HepG2 (cell line): ENCODE data around the gene GADL1. TPM values are rescaled to one million over a fixed set of nuclear protein-coding genes. Genes with fewer than 3 reads are reported as not detected.

Source experiments
- ATAC-seq: fragments of 200-7000 bp; cut with Tn5 transposase; 3 replicates; pipeline ENCODE4 v1.9.1; 2020; ENCODE audit warnings: mild to moderate bottlenecking, moderate library complexity
- BruUV-seq: library from RNA; stranded (reverse); fragments of 400-500 nt; replicated peaks from 2 replicates; lab custom pipeline; 2021; lab: Mats Ljungman, UMichigan
- CTCF ChIA-PET: fragments of 300-600 bp; formaldehyde crosslinking; extraction: SDS; loops from one replicate; lab custom pipeline; 2021; ENCODE audit warnings: low total read pairs, inconsistent platforms, low intra/inter-chr PET ratio; lab: Yijun Ruan, JAX
- POLR2A ChIA-PET: fragments of 350-600 bp; sonication (Branson Sonifier 250); formaldehyde crosslinking; loops from one replicate; lab custom pipeline; 2020; ENCODE audit warnings: antibody characterized with exemption, inconsistent platforms; lab: Yijun Ruan, JAX
- DNase-seq: peaks from one replicate; pipeline ENCODE4 v3.0.0-alpha.2; 2015; ENCODE audit warnings: low spot score
- FAIRE-seq: peaks from 3 replicates; lab custom pipeline; 2011; peaks lifted over from hg19 to GRCh38; lab: Jason Lieb, UNC
- H2AFZ ChIP-seq: one replicate; pipeline ENCODE4 v1.6.1; 2011; ENCODE audit warnings: low read length, inconsistent platforms
- H3K27ac ChIP-seq: fragments of 300-600 bp; 3 replicates; pipeline ENCODE4 v1.8.0; 2011; ENCODE audit warnings: mixed run types, mild to moderate bottlenecking, mixed read lengths, low read length, inconsistent platforms; ENCODE audit not compliant: insufficient read depth; ENCODE audit errors: extremely low read length
- H3K27me3 ChIP-seq, 2 experiments: fragments of 200-600 bp in 1 of 2; 2 replicates in 1 of 2; 3 replicates in 1 of 2; pipeline versions ENCODE4 v1.6.0 to v1.8.0; 2011; ENCODE audit warnings: low read length in 2 of 2, mild to moderate bottlenecking in 2 of 2, moderate library complexity in 2 of 2, inconsistent platforms in 1 of 2; ENCODE audit not compliant: insufficient read depth in 2 of 2, control insufficient read depth in 1 of 2
- H3K36me3 ChIP-seq, 2 experiments: fragments of 200-600 bp in 1 of 2; replicated peaks in 1 of 2; 2 replicates in 1 of 2; 3 replicates in 1 of 2; pipeline versions ENCODE4 v1.5.1 to v1.8.0; 2011; ENCODE audit warnings: low read length in 2 of 2, inconsistent platforms in 1 of 2; ENCODE audit not compliant: insufficient read depth in 2 of 2, control insufficient read depth in 1 of 2
- H3K4me1 ChIP-seq: 2 replicates; pipeline ENCODE4 v1.5.1; 2012; ENCODE audit warnings: low read length, inconsistent platforms; ENCODE audit not compliant: insufficient read depth
- H3K4me2 ChIP-seq: 2 replicates; pipeline ENCODE4 v1.6.0; 2011; ENCODE audit warnings: low read depth, low read length, inconsistent platforms
- H3K4me3 ChIP-seq, 3 experiments: fragments of 200-600 bp in 1 of 3; sonication (generic), shearing (Covaris generic) in 1 of 3; replicated peaks in 1 of 3; 2 replicates each; pipeline ENCODE4 v1.5.1; 2011 to 2016; ENCODE audit warnings: low read length in 3 of 3, inconsistent platforms in 2 of 3, low read depth in 2 of 3, mild to moderate bottlenecking in 2 of 3, control low read depth in 1 of 3, mixed read lengths in 1 of 3; ENCODE audit not compliant: insufficient read depth in 1 of 3
- H3K79me2 ChIP-seq: one replicate; pipeline ENCODE4 v1.6.1; 2011; ENCODE audit warnings: low read length, inconsistent platforms; ENCODE audit not compliant: insufficient read depth
- H3K9ac ChIP-seq: 2 replicates; pipeline ENCODE4 v1.6.0; 2011; ENCODE audit warnings: mild to moderate bottlenecking, low read depth, low read length, inconsistent platforms; ENCODE audit not compliant: insufficient read depth
- H3K9me3 ChIP-seq: 2 replicates; pipeline ENCODE4 v1.5.1; 2012; ENCODE audit warnings: mild to moderate bottlenecking, low read length
- H4K20me1 ChIP-seq: 2 replicates; pipeline ENCODE4 v1.6.0; 2011; ENCODE audit warnings: inconsistent platforms, mild to moderate bottlenecking, low read length, moderate library complexity; ENCODE audit not compliant: insufficient read depth
- AGO2 ChIP-seq: fragments of 200-400 bp; formaldehyde crosslinking; optimal IDR thresholded peaks from 2 replicates; pipeline ENCODE3; 2017; ENCODE audit warnings: mild to moderate bottlenecking, low read depth, low read length, moderate library complexity
- CENPX ChIP-seq: sonication (generic); formaldehyde crosslinking; IDR thresholded peaks from 2 replicates; pipeline ENCODE4 v1.9.0; 2021; ENCODE audit warnings: mild to moderate bottlenecking, missing genetic modification reagents, moderate library complexity
- CREB3 ChIP-seq: sonication (generic); formaldehyde crosslinking; IDR thresholded peaks from 2 replicates; pipeline ENCODE4 v1.5.0; 2020; ENCODE audit warnings: missing genetic modification reagents
- DNMT3B ChIP-seq: conservative IDR thresholded peaks from 2 replicates; pipeline ENCODE4 v1.6.1; 2016; ENCODE audit warnings: missing biosample characterization, control low read depth
- FOSL1 ChIP-seq: sonication (generic); formaldehyde crosslinking; IDR thresholded peaks from 2 replicates; pipeline ENCODE4 v1.9.0; 2021; ENCODE audit warnings: missing genetic modification reagents, borderline replicate concordance
- FOSL2 ChIP-seq: sonication (generic); formaldehyde crosslinking; IDR thresholded peaks from 2 replicates; pipeline ENCODE4 v1.4.0; 2020; ENCODE audit warnings: missing genetic modification reagents
- FOXP1 ChIP-seq, 2 experiments: fragments of 450-650 bp in 1 of 2; IDR thresholded peaks; 2 replicates each; pipeline ENCODE4 v1.6.1; 2017 to 2018; ENCODE audit warnings: antibody characterized with exemption in 1 of 2
- JUN ChIP-seq: sonication (generic); formaldehyde crosslinking; IDR thresholded peaks from 2 replicates; pipeline ENCODE4 v1.4.0; 2020; ENCODE audit warnings: mild to moderate bottlenecking, missing genetic modification reagents
- KAT8 ChIP-seq: IDR thresholded peaks from 2 replicates; pipeline ENCODE4 v1.6.1; 2016; ENCODE audit warnings: missing genetic modification reagents, missing compliant biosample characterization
- RAD51 ChIP-seq: fragments of 450-650 bp; IDR thresholded peaks from 2 replicates; pipeline ENCODE4 v1.6.1; 2016; ENCODE audit warnings: borderline replicate concordance
- RARA ChIP-seq: IDR thresholded peaks from 2 replicates; pipeline ENCODE4 v1.6.1; 2016; ENCODE audit warnings: missing genetic modification reagents, missing compliant biosample characterization
- SALL1 ChIP-seq: sonication (generic); formaldehyde crosslinking; IDR thresholded peaks from 2 replicates; pipeline ENCODE4 v1.8.0; 2022; ENCODE audit warnings: mild to moderate bottlenecking, missing genetic modification reagents
- SIN3A ChIP-seq: IDR thresholded peaks from 2 replicates; pipeline ENCODE4 v1.6.1; 2011; ENCODE audit warnings: low read depth, mild to moderate bottlenecking, control low read depth, low read length, borderline replicate concordance
- SP5 ChIP-seq: IDR thresholded peaks from 2 replicates; pipeline ENCODE4 v1.6.1; 2016; ENCODE audit warnings: low read depth, borderline replicate concordance
- ZBTB46 ChIP-seq: sonication (generic); formaldehyde crosslinking; IDR thresholded peaks from 2 replicates; pipeline ENCODE4 v1.4.0; 2020; ENCODE audit warnings: mild to moderate bottlenecking, missing genetic modification reagents, borderline replicate concordance
- ZNF121 ChIP-seq: sonication (generic); formaldehyde crosslinking; IDR thresholded peaks from 2 replicates; pipeline ENCODE4 v1.5.0; 2020; ENCODE audit warnings: mild to moderate bottlenecking, missing genetic modification reagents
- WGBS: methylation state at CpG from one replicate; pipeline ENCODE4 v1.1.6; 2017; ENCODE audit warnings: low lambda C conversion rate; 5-methylcytosine and 5-hydroxymethylcytosine counted together
- in situ Hi-C: cut with HindIII; loops from 2 replicates; pipeline ENCODE4 v1.10.0; 2017; ENCODE audit warnings: low pct_unique_long_range_greater_than_20kb; ENCODE audit not compliant: extremely low pct_ligation_motif_present
- intact Hi-C: fragments of 100-400 bp; cut with micrococcal nuclease; formaldehyde crosslinking; loops from one replicate; pipeline ENCODE4 v1.10.0; 2022; ENCODE audit not compliant: unreplicated experiment
- polyA plus RNA-seq, 8 experiments: library from polyadenylated mRNA; depleted of rRNA in 3 of 8; stranded (reverse) in 7 of 8; unstranded in 1 of 8; fragments of >200 nt; fragmentation: Illumina TruSeq in 4 of 8; extraction: Trizol in 4 of 8; gene quantifications; 2 replicates each; pipeline versions ENCODE4 v1.2.1 to v1.2.3, GENCODE V29; 2011 to 2016; ENCODE audit warnings: low read depth in 4 of 8, missing spikeins in 1 of 8, mixed read lengths in 1 of 8; ENCODE audit not compliant: insufficient read depth in 1 of 8
- total RNA-seq, 5 experiments: library from RNA; depleted of rRNA; stranded (reverse); fragments of >200 nt; fragmentation: Illumina TruSeq; extraction: Trizol; gene quantifications; 2 replicates each; pipeline ENCODE4 v1.2.3, GENCODE V29; 2016; ENCODE audit warnings: low read depth in 1 of 5
- TF ChIP-seq, protein P1 (sequence below): sonication (generic); formaldehyde crosslinking; IDR thresholded peaks from 2 replicates; pipeline ENCODE4 v1.4.0; 2020; ENCODE audit warnings: mild to moderate bottlenecking, low read depth, missing genetic modification reagents
- TF ChIP-seq, protein P2 (sequence below): sonication (generic); formaldehyde crosslinking; IDR thresholded peaks from 2 replicates; pipeline ENCODE4 v1.8.0; 2022; ENCODE audit warnings: missing genetic modification reagents, mild to moderate bottlenecking, inconsistent platforms, borderline replicate concordance
- TF ChIP-seq, protein P3 (sequence below): sonication (generic); formaldehyde crosslinking; IDR thresholded peaks from 2 replicates; pipeline ENCODE4 v1.8.0; 2022; ENCODE audit warnings: mild to moderate bottlenecking, missing genetic modification reagents, moderate library complexity

The GADL1 gene
- total and polyA plus RNA-seq, 2 of the 13 experiments (the other 11 are each of a cell fraction or from before 2014, with no cell fraction given): not detected

GRCh38 chr3:30774062-30774461, 120.4 kb downstream of the GADL1 start (continued):
- TF ChIP-seq, protein P1, sequence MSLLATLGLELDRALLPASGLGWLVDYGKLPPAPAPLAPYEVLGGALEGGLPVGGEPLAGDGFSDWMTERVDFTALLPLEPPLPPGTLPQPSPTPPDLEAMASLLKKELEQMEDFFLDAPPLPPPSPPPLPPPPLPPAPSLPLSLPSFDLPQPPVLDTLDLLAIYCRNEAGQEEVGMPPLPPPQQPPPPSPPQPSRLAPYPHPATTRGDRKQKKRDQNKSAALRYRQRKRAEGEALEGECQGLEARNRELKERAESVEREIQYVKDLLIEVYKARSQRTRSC: no peak
- TF ChIP-seq SIN3A (no peak), ZBTB46 (CRISPR knock-in tag) (no peak)

GRCh38 chr3:30770387-30770786, 124.1 kb downstream of the GADL1 start:
- H4K20me1 ChIP-seq: no peaks in the 10 kb centered on the region
- in situ Hi-C loops (no loop called here), intact Hi-C loops (loop anchor here (10.0 kb wide), 1 partner anchor 124 kb away; the partner anchor contains the start of gene GADL1)
- H3K4me1 ChIP-seq: peaks cover 11% of the 10 kb centered on the region
- no peak overlapping the region for H2AFZ ChIP-seq
- H3K79me2 ChIP-seq: no peaks in the 10 kb centered on the region
- ATAC-seq: peak; percentile 99
- H3K4me3 ChIP-seq: no peak overlapping the region
- H3K27me3 ChIP-seq: no peaks in the 10 kb centered on the region; a peak in 1 of 5 replicates
- no peak overlapping the region for H3K9ac ChIP-seq
- peak; percentile 82 for DNase-seq
- ChIA-PET CTCF (interaction anchor here (4.1 kb wide), 1 partner anchor 362 kb away, joined by 17 read pairs; no protein-coding TSS in a partner anchor), POLR2A (no interaction called here)
- H3K9me3 ChIP-seq: no peaks in the 10 kb centered on the region
- no peak overlapping the region for H3K27ac ChIP-seq
- BruUV-seq: no TSS peak
- peak; percentile 40 for FAIRE-seq
- WGBS: 5% methylated on average over 3 of the region's 3 CpGs
- H3K4me2 ChIP-seq: no peak overlapping the region
- H3K36me3 ChIP-seq: no peaks in the 10 kb centered on the region
- TF ChIP-seq RARA (CRISPR knock-in tag): 0 out of 2 replicates have a peak, but pooled peaks have one; percentile 33
- no peak for TF ChIP-seq FOXP1 (IDR thresholded peaks at IDR 0.05)
- TF ChIP-seq FOXP1 (CRISPR knock-in tag; IDR thresholded peaks at IDR 0.05): peak; percentile 26; the same call in 1 of the 2 replicates
- TF ChIP-seq DNMT3B (CRISPR knock-in tag): no peak
- 0 out of 2 replicates have a peak, but pooled peaks have one; percentile 39 for TF ChIP-seq JUN (CRISPR knock-in tag)
- TF ChIP-seq SP5 (CRISPR knock-in tag): 0 out of 2 replicates have a peak, but pooled peaks have one; percentile 38
- TF ChIP-seq, protein P2, sequence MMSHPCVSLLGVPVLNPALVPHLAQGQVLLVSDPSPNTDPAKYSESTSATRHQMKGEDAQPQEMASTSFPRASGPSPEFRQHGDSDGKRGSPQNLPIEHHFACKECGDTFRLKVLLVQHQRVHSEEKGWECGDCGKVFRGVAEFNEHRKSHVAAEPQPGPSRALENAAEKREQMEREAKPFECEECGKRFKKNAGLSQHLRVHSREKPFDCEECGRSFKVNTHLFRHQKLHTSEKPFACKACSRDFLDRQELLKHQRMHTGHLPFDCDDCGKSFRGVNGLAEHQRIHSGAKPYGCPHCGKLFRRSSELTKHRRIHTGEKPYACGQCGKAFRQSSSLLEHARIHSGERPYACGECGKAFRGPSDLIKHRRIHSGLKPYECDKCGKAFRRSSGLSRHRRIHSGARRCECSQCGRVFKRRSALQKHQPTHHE (CRISPR knock-in tag): no peak
- peak; percentile 30; the same call in 1 of the 2 replicates for TF ChIP-seq SALL1 (CRISPR knock-in tag)
- TF ChIP-seq FOSL1 (CRISPR knock-in tag): no peak
- TF ChIP-seq ZNF121 (CRISPR knock-in tag): no peak
- TF ChIP-seq CREB3: no peak
- TF ChIP-seq FOSL2 (CRISPR knock-in tag): 0 out of 2 replicates have a peak, but pooled peaks have one; percentile 15
- no peak for TF ChIP-seq CENPX (CRISPR knock-in tag)
- no peak for TF ChIP-seq AGO2
- TF ChIP-seq RAD51: no peak
- TF ChIP-seq KAT8 (CRISPR knock-in tag): no peak
- TF ChIP-seq, protein P3, sequence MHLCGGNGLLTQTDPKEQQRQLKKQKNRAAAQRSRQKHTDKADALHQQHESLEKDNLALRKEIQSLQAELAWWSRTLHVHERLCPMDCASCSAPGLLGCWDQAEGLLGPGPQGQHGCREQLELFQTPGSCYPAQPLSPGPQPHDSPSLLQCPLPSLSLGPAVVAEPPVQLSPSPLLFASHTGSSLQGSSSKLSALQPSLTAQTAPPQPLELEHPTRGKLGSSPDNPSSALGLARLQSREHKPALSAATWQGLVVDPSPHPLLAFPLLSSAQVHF: no peak
